ENCODE results near the gene BANF2. TPM values are rescaled to one million over a fixed set of nuclear protein-coding genes. Genes with fewer than 3 reads are reported as not detected.

BANF2 gene
- total RNA-seq, 1 experiment from 2014 or later: not detected

DNA sequence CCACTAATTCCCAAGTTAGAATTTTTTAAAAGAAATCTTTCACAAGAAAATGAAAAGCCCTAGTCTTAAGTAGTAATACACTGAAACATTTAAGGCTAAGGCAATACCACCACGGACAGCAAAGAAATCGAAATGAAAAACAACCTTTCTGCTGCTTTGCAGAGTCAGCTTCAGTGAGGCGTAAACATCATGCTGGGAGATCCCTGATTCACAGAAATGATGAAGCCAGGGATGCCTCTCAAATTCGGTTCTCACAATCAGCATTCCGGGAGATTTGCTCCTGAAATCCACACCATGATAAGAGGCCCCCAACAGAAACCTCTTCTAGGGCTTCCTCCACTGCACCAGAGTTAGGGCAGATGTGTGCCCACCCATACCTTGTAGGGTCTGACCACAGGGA lies 36.3 kb upstream of the BANF2 start:
- peak; percentile 35 for DNase-seq (ENCODE audit: low read depth)

- DNase-seq (ENCODE audit: low read depth): no peak
These were observed 35.6 kb upstream of the BANF2 start for GRCh38 chr20:17664025-17664633.

DNA sequence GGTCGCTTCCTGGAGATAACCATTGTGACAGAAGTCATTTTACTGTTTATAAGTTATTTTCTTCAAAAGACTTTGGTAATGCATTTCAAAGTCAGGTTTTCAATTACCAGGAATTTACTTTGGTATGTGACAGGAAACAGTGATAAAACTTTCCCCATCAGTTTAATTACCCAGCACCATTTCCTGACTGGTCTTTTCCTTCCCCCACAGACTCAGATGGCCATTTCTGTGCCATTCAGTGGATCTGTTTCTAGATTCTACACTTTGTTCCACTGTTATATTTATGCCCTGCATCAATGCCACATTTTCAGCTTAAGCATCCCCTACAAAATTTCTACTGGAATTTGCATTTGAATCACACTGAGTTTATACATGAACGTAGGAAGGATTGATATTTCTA lies 34.0 kb upstream of the BANF2 start:
- no peak for DNase-seq (ENCODE audit: low read depth)

- no peak for DNase-seq (ENCODE audit: low read depth)
These were observed 33.3 kb upstream of the BANF2 start for GRCh38 chr20:17666481-17666880.

GRCh38 chr20:17667445-17667844 lies 32.3 kb upstream of the BANF2 start:
- no peak for DNase-seq (ENCODE audit: low read depth)

- no peak for DNase-seq (ENCODE audit: low read depth)
These were observed 31.3 kb upstream of the BANF2 start for GRCh38 chr20:17668432-17668831.

DNA sequence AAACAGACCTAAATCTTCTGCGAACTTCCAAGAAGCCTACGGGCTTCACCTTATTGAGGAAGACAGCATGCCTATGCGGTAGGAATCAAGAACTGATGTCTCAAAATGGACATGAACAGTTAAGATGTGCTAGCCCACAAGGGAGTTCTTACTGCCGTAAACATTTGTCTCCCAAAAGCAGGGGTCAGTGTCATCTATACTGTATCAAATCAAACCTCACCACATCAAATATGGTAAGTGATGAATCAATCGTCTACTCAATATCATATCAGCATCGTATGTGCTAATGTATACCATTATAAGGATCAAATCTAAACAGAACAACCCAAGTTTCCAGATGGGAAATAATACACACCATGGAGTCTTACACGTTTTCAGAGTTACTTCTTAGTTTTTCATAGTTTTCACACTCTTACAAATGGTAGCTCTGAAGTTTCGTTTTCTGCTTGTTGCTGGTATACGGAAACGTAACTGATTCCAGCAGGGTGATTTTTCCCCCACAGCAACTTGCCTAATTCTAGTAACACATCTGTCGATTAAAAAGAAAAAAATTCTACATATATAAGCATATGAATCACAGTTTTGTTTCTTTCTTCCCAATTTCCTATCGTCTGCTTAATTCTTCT lies 30.3 kb upstream of the BANF2 start:
- no peak for DNase-seq (ENCODE audit: low read depth)

GRCh38 chr20:17671011-17671410 lies 28.8 kb upstream of the BANF2 start:
- DNase-seq (ENCODE audit: low read depth): no peak

GRCh38 chr20:17671565-17671964 lies 28.2 kb upstream of the BANF2 start:
- DNase-seq (ENCODE audit: low read depth): no peak

DNA sequence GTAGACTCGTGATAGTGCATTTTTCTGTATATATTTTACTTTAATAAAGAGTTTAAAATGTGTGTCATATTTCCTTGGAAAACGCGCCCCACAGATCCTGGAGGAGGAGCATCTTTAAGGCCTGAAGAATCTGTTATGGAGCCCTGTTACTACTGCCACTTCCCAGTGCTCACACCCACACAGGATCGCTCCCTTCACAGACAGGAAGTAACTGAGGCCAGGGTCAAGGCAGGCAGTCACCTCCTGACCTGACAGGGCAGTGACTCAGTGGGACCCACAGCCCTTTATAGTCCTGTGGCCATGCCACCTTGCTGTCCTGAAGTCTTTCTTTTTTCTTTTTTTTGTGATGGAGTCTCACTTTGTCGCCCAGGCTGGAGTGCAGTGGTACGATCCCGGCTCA lies 26.7 kb upstream of the BANF2 start:
- DNase-seq (ENCODE audit: low read depth): no peak

DNA sequence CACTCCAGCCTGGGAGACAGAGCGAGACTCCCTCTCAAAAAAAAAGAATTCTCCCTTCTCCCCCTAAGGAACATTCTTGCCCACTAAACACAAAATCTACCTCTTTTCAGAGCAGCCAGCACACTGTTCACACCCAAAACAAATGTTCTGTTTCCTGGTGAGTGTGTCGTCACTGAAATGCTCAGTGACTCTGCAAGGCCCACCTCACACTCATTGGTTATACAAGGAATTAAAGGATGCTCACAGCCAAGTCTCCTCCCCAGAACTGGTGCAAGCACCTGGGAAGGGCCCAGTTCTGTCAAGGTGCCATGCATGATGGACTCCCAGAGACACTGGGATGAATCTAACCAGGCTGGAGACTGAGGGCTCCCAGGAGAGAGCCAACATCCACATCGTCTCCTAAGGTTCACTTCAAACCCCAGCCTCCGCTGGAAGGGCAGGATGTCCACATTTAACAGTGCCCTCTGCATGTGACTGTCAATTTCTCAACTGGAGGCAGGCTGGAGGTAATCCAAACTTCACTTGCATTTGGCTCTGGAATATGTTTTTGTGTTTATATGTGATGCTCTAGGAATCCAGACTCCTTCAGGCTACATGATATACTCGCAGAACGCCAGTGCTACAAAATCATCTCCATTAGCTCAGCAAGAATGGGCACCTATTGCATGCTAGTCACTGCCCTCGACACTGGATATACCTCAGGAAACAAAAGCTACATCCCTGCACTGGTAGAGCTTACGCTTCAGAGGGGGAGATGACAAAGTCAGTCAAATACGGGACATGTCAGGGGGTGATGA lies 24.8 kb upstream of the BANF2 start:
- no peak for DNase-seq (ENCODE audit: low read depth)

- DNase-seq (ENCODE audit: low read depth): no peak
These were observed 24.0 kb upstream of the BANF2 start for GRCh38 chr20:17675519-17676377.

DNA sequence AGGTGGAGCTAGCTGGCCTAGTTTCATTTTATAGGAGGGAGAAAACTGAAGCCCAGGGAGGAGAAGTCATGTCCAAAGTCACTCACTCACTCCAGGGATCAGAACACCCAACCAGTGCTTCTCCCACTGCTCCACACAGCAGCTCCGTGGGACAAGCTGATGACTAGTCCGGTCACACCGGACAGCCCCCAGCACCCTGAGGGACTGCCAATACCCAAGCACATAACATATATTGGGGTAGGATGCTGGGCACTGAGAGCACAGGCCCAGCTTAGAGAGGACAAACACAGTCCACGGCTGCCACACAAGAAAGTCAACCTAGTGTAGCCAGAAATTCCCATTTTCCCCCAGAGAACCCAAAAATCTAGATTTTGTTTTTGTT lies 23.4 kb upstream of the BANF2 start:
- no peak for DNase-seq (ENCODE audit: low read depth)

DNA sequence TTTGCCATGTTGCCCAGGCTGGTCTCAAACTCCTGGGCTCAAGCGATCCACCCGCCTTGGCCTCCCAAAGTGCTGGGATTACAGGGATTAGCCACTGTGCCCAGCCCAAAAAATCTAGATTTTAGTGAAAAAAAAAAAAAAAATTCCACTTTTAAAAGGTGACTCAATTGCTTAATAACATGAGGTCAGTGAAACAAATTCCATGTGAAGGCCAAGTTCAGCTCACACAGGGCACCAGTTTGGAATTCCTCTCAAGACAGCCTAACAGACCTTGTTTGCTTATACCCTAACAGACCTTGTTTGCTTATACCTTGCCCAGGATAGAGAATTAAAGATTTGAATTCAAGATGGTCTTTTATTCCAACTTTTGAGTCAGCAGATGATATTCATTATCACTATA lies 22.8 kb upstream of the BANF2 start:
- DNase-seq (ENCODE audit: low read depth): no peak

- DNase-seq (ENCODE audit: low read depth): no peak
These were observed 21.5 kb upstream of the BANF2 start for GRCh38 chr20:17678295-17678694.

DNA sequence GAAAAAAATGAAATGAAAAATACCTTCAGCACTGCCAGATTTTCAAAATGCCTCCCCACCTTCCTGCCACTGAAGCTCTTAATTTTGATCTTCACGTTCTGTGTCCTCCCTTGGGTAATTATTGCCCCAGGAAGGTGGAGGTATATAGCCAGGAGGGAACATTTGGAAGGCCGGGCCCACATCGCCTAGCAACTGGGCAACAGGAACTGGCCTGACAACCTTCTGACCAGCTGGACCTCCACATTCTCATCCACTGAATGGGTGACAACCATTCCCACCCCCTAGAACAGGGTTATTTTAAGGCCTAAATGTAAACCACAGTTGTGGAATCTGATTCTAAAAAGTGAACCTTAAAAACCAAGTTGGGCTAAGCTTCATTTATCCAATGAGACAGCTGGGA lies 20.9 kb upstream of the BANF2 start:
- no peak for DNase-seq (ENCODE audit: low read depth)

DNA sequence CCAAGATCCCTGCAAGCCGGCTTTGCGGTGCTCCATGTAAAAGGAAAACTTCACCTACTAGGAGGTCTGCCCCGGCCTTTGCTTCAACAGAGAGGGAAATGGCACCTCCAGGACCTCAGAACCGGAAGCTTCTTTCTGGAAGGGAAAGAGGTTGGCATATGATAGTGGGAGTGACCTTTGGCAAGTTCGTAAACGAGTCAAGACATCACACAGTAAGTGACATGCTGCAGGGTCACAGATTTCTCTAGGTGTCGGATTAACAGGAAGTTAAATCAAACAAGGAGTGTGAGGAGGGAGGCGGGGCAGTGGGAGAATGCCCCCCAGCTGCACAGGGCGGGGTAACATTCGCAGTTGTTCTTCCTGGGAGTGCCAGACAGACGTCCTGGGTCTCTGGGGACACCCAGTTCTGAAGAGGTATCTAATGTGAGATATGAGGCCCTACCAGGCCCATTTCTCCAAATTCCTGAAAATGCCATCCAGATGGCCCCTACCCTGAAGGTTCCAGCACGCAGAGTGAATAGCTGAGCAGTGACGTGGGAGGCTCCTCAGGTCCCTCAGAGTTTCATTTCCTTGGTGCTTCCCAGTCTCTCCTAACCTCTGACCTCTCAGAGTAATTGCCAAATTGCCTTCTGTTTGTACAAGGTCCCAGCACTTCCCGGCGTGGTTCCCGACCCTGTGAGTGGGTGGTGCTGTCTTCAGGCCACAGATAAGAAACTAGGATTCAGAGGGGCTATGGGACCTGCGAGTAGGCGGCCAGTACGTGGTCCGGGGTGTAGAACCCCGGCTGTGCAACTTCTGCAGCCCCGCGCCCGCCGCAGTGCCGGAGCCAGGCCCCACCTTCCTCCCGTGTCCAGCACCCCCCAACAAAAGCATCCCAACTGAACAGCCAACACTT lies 19.6 kb upstream of the BANF2 start:
- DNase-seq (ENCODE audit: low read depth): peak; percentile 68

GRCh38 chr20:17680836-17681725 lies 18.7 kb upstream of the BANF2 start:
- DNase-seq (ENCODE audit: low read depth): peak; percentile 67

GRCh38 chr20:17681726-17682102 lies 18.1 kb upstream of the BANF2 start:
- no peak for DNase-seq (ENCODE audit: low read depth)
